Dedifferentiated amniotic fluid mesenchymal stem cell (primary cell): Measurements from ENCODE around the gene PKMYT1.

Experiments
- DNase-seq: peaks from one replicate; pipeline ENCODE4 v3.0.0-alpha.2; 2016; ENCODE audit errors: extremely low spot score

PKMYT1 gene

GRCh38 chr16:2996298-2996697 is 16.1 kb upstream of the PKMYT1 start:
- DNase-seq = no peak

GRCh38 chr16:2992383-2993081 is 12.3 kb upstream of the PKMYT1 start:
- no peak for DNase-seq

GRCh38 chr16:2991566-2992261 is 11.5 kb upstream of the PKMYT1 start:
- no peak for DNase-seq

- DNase-seq = no peak
These were observed 10.6 kb upstream of the PKMYT1 start for GRCh38 chr16:2990891-2991290.

GRCh38 chr16:2988590-2989099 is 8.4 kb upstream of the PKMYT1 start:
- DNase-seq = no peak

GRCh38 chr16:2987833-2988232 is 7.6 kb upstream of the PKMYT1 start:
- DNase-seq = no peak

GRCh38 chr16:2987286-2987685 is 7.0 kb upstream of the PKMYT1 start:
- DNase-seq = no peak

GRCh38 chr16:2986623-2987188 is 6.5 kb upstream of the PKMYT1 start:
- no peak for DNase-seq

- no peak for DNase-seq
These were observed 5.7 kb upstream of the PKMYT1 start for GRCh38 chr16:2985893-2986355.

- DNase-seq = no peak
These were observed 5.2 kb upstream of the PKMYT1 start for GRCh38 chr16:2985462-2985861.

GRCh38 chr16:2983706-2984136 is 3.5 kb upstream of the PKMYT1 start:
- peak; percentile 77 for DNase-seq

GRCh38 chr16:2982402-2982801 is 2.2 kb upstream of the PKMYT1 start:
- DNase-seq = no peak

GRCh38 chr16:2981899-2982250 is 1.6 kb upstream of the PKMYT1 start:
- no peak for DNase-seq

GRCh38 chr16:2981177-2981898 is 1.1 kb upstream of the PKMYT1 start:
- DNase-seq = no peak

GRCh38 chr16:2979669-2980226 is 498 bp downstream of the PKMYT1 start:
- DNase-seq = no peak

GRCh38 chr16:2977440-2977839 is 2.8 kb downstream of the PKMYT1 start:
- no peak for DNase-seq

- no peak for DNase-seq
These were observed 3.6 kb downstream of the PKMYT1 start for GRCh38 chr16:2976673-2977072.

- no peak for DNase-seq
These were observed 4.0 kb downstream of the PKMYT1 start for GRCh38 chr16:2976201-2976600.

GRCh38 chr16:2975161-2975795 is 5.0 kb downstream of the PKMYT1 start:
- no peak for DNase-seq

GRCh38 chr16:2974319-2975056 is 5.8 kb downstream of the PKMYT1 start:
- DNase-seq = no peak
